Omental fat pad (tissue), 4 donors: ENCODE results near the gene LYSMD1. TPM values are rescaled to one million over a fixed set of nuclear protein-coding genes. Genes with fewer than 3 reads are reported as not detected.
"Not testable (repeated sequence)": the region's sequence is repeated elsewhere in the genome, so short reads cannot be mapped to it uniquely, and the experiment has no call there.

Source experiments
- ATAC-seq: fragments of 150-250 bp; one replicate; pipeline ENCODE4 v1.9.1; 2016; ENCODE audit warnings: mild to moderate bottlenecking, moderate library complexity; ENCODE audit not compliant: low FRiP score
- DNase-seq: peaks from one replicate; pipeline ENCODE4 v3.0.0-alpha.2; 2019; ENCODE audit warnings: low spot score
- CTCF ChIP-seq, 3 donors: fragments of 450-650 bp; IDR thresholded peaks; one replicate each; pipeline ENCODE4 v1.5.1; 2016 to 2017; ENCODE audit warnings: antibody characterized with exemption in 3 of 3, mild to moderate bottlenecking in 3 of 3, moderate library complexity in 2 of 3
- total RNA-seq, 4 donors: library from RNA; depleted of rRNA; stranded (reverse); fragments of >200 nt; gene quantifications; one replicate each; pipeline ENCODE4 v1.1.0, GENCODE V29; 2016

LYSMD1 gene, protein sequence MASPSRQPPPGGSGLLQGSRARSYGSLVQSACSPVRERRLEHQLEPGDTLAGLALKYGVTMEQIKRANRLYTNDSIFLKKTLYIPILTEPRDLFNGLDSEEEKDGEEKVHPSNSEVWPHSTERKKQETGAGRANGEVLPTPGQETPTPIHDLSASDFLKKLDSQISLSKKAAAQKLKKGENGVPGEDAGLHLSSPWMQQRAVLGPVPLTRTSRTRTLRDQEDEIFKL
- 10 to 100 TPM in 2 of 4 donors, 1 to 10 TPM in 2; 4.1 to 11.0 (median 9.8) TPM for total RNA-seq

DNA sequence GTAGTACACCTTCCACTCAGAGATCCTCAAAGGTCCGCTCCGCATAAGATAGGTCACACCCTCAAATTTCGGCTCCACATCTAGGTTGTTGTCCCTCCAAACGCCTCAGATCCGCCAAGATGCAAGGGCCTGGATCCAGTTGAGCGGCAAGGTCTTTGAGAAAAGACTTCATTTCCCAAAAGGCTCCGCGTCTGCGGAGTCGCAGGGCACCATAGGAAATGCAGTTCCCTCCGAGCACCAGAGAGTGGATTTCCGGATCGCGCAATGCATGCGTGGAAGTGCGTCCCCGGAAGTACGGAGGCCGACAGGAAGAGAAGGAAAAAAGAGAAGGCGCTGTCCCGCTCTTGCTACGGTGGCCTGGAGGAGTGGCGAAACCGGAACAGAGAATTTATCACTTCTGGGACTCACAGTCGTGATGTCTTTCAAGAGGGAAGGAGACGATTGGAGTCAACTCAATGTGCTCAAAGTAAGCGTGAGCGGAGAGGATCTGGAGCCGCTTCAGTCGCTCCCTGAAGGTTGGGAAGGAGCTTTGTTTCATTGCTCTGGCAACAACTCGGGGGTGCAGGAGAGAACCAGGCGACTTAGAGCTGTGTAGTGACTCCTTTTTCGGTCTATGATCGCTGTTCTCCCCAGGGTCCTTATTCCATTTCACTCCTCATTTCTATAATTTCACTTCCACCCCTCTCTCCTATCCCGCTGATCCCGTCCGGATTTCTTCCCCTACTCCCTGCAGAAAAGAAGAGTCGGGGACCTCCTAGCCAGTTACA, at the start of gene LYSMD1, which contains the start of gene SCNM1:
LYSMD1 (minus strand) TSS at position 165 of the 767 bp plus-strand sequence. CDS start 644 bp downstream, outside the sequence.
SCNM1 (plus strand) TSS at position 407 of the 767 bp plus-strand sequence; CDS start at position 416, 9 bp downstream.
- no peak for TF ChIP-seq CTCF (IDR thresholded peaks at IDR 0.05)
- peak; percentile 91 for DNase-seq
- peak; percentile 91 for ATAC-seq

DNA sequence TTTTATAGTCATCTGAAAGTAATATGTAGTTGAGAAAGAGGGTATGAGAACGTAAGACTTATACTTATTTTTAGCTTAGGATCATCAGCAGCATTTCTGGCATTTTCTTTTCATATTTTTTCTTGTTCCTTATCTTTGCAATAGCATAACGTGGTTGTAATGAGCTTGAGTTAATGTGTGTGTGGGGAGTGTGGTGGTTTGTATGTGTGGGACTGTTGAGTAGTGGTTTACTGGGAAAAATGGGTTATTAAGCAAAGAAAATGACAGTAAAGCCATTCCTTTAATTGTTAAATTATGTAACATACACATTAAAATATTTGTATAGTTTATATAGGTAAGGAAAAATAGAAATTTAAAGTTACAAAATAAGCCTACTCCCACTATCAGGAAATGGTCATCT, 47.9 kb upstream of the LYSMD1 start:
- no peak for ATAC-seq
- no peak for TF ChIP-seq CTCF (IDR thresholded peaks at IDR 0.05)
- no peak for DNase-seq

DNA sequence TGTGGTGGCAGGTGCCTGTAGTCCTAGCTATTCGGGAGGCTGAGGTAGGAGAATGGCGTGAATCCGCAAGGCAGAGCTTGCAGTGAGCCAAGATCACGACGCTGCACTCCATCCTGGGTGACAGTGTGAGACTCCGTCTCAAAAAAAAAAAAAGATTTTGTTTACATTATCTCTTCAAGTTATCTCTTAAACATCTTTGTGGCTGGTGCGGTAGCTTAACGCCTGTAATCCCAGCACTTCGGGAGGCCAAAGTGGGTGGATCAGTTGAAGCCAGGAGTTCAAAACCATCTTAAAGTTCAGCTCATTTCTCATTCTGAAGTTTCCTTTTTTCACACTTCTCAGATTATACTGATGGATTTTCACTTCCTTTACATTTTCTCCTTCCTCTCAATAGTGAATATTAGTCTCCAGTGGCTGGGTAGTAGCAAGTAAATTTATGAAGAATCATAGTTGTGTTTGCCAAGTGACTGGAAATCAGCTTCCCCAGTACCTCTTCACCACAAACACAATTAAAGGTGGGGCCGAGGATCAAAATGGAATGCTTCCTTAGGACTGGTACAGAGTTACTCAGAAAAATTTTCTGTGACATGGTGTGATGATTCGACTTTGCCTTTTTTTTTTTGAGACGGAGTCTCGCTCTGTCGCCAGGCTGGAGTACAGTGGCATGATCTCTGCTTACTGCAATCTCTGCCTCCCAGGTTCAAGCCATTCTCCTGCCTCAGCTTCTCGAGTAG, 46.4 kb upstream of the LYSMD1 start:
- ATAC-seq (no peak), DNase-seq (no peak)
- no peak for TF ChIP-seq CTCF (IDR thresholded peaks at IDR 0.05)

- DNase-seq (no peak), ATAC-seq (no peak)
- TF ChIP-seq CTCF (IDR thresholded peaks at IDR 0.05), result no peak
Observed at GRCh38 chr1:151210830-151211229, 45.1 kb upstream of the LYSMD1 start.

DNA sequence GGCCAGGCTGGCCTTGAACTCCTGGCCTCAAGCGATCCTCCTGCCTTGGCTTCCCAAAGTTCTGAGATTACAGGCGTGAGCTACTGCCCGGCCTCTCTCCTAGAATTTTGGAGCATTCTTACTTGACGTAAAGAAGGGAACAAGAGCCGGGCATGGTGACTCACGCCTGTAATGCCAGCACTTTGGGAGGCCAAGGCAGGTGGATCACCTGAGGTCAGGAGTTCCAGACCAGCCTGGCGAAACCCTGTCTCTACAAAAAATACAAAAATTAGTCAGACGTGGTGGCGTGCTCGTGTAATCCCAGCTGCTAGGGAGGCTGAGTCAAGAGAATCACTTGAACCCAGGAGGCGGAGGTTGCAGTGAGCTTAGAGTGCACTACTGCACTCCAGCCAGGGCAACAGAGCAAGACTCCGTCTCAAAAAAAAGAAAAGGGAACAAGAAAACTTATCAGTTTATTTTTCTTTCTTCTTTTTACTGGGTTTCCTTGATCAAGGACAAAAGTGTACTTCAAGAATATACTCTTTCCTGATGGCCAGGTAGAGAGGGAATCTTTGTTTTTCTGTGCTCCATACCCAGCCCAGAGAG, 39.8 kb upstream of the LYSMD1 start:
- ATAC-seq, DNase-seq: not testable (repeated sequence)

DNA sequence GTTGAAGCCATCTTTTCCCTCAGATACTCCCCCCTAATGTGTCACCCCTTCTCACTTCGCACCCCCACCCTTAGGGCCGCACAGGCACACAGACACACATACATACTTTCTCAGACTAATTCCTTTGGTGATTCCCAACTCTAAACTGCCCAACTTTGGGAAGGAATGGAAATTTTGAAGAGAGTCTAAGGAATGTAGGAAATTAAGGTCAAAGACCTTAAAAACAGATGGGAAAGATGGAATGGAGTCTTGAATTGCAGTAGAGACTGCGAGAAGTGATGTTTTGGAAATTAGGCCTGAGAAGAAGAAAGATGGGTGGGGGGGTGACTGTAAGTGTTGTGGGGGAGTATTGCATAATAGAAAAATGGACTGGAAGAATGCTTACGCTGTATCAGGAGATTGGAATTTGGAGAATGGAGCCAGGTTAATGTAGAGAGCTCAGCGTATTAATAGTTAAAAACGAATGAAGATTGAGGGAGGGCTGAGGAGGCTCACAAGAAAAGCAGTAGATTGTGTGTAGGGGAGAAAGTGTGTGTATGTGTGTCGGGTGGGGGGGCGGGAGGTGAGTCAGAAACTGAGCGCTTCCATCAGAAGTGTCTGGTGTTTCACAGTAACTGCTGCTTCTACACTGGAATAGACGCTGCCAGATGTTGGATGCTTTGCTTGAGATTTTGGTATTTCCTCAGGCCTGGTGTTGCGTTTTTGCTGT, 34.3 kb upstream of the LYSMD1 start:
- peak; percentile 64 for ATAC-seq
- no peak for TF ChIP-seq CTCF (IDR thresholded peaks at IDR 0.05)
- DNase-seq, result no peak
